Right lobe of liver (tissue), 4 donors: ENCODE measurements around the gene PWP1.

ENCODE experiments used
- POLR2A ChIP-seq: fragments of 450-650 bp; IDR thresholded peaks from one replicate; pipeline ENCODE4 v1.6.1; 2017; ENCODE audit warnings: antibody characterized with exemption, mild to moderate bottlenecking
- TF ChIP-seq, protein P1 (sequence below), 4 donors: fragments of 200-600 bp in 3 of 4; fragments of 450-650 bp in 1 of 4; IDR thresholded peaks; one replicate each; pipeline versions ENCODE4 v1.5.1 to v1.8.0; 2016 to 2022; ENCODE audit warnings: antibody characterized with exemption in 4 of 4, mild to moderate bottlenecking in 2 of 4
- donor health status: DM: no; HTN: no; CAD: no.
- donor health status: DM: no; HTN: no; CAD: no.
- donor health status: DM: no; HTN: yes; CAD: no.

GRCh38 chr12:107702106-107702505 is 16.5 kb downstream of the PWP1 start:
- TF ChIP-seq, protein P1, sequence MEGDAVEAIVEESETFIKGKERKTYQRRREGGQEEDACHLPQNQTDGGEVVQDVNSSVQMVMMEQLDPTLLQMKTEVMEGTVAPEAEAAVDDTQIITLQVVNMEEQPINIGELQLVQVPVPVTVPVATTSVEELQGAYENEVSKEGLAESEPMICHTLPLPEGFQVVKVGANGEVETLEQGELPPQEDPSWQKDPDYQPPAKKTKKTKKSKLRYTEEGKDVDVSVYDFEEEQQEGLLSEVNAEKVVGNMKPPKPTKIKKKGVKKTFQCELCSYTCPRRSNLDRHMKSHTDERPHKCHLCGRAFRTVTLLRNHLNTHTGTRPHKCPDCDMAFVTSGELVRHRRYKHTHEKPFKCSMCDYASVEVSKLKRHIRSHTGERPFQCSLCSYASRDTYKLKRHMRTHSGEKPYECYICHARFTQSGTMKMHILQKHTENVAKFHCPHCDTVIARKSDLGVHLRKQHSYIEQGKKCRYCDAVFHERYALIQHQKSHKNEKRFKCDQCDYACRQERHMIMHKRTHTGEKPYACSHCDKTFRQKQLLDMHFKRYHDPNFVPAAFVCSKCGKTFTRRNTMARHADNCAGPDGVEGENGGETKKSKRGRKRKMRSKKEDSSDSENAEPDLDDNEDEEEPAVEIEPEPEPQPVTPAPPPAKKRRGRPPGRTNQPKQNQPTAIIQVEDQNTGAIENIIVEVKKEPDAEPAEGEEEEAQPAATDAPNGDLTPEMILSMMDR (IDR thresholded peaks at IDR 0.05): no peak
- no peak for TF ChIP-seq POLR2A
